ENCODE data around the gene CSRP1.

DNA sequence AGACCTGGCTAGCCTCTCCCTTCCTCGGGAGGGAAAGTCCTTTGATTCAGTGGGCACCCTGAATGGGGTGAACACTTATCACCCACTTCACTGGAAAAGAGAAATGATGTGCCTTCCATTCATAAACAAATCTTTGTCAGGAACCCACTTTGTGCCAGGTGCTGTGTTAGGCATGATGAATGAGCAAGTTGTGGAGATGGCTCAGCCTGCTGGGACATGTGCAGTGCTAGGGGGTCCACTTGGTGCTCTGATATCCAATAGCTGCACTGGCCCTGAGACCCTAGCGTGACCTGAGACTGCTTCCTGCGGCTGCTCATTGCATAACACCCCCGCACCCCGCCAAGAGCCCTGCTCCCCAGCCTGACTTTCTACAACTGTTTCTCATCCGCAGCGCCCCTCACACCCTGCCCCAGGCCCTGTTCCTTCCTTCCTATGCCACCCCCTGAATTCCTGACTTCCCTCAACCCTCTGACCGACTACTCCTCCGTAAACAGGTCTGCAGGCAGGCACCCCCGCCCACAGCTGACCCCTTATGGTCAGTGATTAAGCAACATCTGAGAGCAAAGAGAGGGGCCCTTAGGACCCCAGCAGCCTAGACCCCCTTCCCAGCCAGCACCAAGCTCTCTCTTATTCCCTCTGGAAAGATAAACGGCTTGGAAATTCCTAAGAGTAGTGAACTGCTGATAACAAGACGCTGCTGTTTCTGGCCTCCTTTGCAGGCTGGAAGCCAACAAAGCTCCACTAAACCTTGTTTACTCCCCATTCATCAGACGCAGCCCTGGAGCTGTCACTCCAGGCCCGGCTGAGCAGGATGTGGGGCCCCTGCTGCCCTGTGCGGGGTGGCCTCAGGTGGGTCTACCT lies 12.9 kb downstream of the CSRP1 start:
- TF ChIP-seq, protein P1, sequence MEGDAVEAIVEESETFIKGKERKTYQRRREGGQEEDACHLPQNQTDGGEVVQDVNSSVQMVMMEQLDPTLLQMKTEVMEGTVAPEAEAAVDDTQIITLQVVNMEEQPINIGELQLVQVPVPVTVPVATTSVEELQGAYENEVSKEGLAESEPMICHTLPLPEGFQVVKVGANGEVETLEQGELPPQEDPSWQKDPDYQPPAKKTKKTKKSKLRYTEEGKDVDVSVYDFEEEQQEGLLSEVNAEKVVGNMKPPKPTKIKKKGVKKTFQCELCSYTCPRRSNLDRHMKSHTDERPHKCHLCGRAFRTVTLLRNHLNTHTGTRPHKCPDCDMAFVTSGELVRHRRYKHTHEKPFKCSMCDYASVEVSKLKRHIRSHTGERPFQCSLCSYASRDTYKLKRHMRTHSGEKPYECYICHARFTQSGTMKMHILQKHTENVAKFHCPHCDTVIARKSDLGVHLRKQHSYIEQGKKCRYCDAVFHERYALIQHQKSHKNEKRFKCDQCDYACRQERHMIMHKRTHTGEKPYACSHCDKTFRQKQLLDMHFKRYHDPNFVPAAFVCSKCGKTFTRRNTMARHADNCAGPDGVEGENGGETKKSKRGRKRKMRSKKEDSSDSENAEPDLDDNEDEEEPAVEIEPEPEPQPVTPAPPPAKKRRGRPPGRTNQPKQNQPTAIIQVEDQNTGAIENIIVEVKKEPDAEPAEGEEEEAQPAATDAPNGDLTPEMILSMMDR (IDR thresholded peaks at IDR 0.05), result no peak
- TF ChIP-seq NR2C2 (CRISPR knock-in tag; IDR thresholded peaks at IDR 0.05) (no peak), TEAD4 (CRISPR knock-in tag; IDR thresholded peaks at IDR 0.05) (no peak), FOXJ3 (CRISPR knock-in tag; IDR thresholded peaks at IDR 0.05; ENCODE audit: borderline replicate concordance) (no peak), JUN (CRISPR knock-in tag; IDR thresholded peaks at IDR 0.05) (no peak)
- TF ChIP-seq, protein P2, sequence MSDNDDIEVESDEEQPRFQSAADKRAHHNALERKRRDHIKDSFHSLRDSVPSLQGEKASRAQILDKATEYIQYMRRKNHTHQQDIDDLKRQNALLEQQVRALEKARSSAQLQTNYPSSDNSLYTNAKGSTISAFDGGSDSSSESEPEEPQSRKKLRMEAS (CRISPR knock-in tag; IDR thresholded peaks at IDR 0.05), result no peak
- TF ChIP-seq, protein P3, sequence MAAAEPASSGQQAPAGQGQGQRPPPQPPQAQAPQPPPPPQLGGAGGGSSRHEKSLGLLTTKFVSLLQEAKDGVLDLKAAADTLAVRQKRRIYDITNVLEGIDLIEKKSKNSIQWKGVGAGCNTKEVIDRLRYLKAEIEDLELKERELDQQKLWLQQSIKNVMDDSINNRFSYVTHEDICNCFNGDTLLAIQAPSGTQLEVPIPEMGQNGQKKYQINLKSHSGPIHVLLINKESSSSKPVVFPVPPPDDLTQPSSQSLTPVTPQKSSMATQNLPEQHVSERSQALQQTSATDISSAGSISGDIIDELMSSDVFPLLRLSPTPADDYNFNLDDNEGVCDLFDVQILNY (CRISPR knock-in tag; IDR thresholded peaks at IDR 0.05), result no peak
